ENCODE results near the gene NR6A1.

DNA sequence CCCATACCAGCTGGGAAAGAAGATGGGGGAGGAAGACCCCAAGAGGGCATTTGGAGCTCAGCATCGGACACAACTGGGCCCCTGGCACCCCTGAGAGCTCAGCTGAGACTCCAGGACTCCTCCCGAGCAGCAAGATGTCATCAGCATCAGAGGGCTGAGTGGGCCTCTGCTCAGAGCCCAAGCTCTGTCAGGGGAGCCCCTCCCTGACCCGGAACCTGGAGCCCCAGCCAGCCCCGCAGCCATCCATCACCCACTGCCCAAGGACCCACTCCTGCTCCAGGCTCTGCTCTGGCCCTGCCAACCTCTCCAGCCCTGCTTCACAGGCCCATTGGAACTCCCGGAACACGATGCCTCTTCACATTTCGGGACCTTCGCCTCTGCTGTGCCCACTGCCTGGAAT, 273.7 kb downstream of the NR6A1 start:
- TF ChIP-seq POLR2A (IDR thresholded peaks at IDR 0.05; ENCODE audit: low read length) (no peak), HDAC2 (IDR thresholded peaks at IDR 0.05) (no peak), KDM1A (IDR thresholded peaks at IDR 0.05; ENCODE audit: low read depth) (no peak), ESRRA (IDR thresholded peaks at IDR 0.05; ENCODE audit: borderline replicate concordance, low read length) (no peak)
- TF ChIP-seq, protein P1, sequence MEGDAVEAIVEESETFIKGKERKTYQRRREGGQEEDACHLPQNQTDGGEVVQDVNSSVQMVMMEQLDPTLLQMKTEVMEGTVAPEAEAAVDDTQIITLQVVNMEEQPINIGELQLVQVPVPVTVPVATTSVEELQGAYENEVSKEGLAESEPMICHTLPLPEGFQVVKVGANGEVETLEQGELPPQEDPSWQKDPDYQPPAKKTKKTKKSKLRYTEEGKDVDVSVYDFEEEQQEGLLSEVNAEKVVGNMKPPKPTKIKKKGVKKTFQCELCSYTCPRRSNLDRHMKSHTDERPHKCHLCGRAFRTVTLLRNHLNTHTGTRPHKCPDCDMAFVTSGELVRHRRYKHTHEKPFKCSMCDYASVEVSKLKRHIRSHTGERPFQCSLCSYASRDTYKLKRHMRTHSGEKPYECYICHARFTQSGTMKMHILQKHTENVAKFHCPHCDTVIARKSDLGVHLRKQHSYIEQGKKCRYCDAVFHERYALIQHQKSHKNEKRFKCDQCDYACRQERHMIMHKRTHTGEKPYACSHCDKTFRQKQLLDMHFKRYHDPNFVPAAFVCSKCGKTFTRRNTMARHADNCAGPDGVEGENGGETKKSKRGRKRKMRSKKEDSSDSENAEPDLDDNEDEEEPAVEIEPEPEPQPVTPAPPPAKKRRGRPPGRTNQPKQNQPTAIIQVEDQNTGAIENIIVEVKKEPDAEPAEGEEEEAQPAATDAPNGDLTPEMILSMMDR (IDR thresholded peaks at IDR 0.05): no peak

All from A549 (cell line).